Upper lobe of right lung (tissue), 1 donor: ENCODE results near the gene ITGA4. TPM values are rescaled to one million over a fixed set of nuclear protein-coding genes. Genes with fewer than 3 reads are reported as not detected.
A peak's percentile ranks its signal among the peaks of the same experiment; 100 is the strongest.

Experiments used
- ATAC-seq: fragments of 200-7000 bp; cut with Tn5 transposase; one replicate; pipeline ENCODE4 v1.9.1; 2020; ENCODE audit warnings: mild to moderate bottlenecking, moderate library complexity
- DNase-seq: peaks from one replicate; pipeline ENCODE4 v3.0.0-alpha.2; 2020
- H3K27ac ChIP-seq: fragments of 200-600 bp; one replicate; pipeline ENCODE4 v1.8.0; 2022
- H3K27me3 ChIP-seq: fragments of 200-600 bp; one replicate; pipeline ENCODE4 v1.8.0; 2022; ENCODE audit warnings: mild to moderate bottlenecking
- H3K36me3 ChIP-seq: fragments of 200-600 bp; one replicate; pipeline ENCODE4 v1.8.0; 2022
- H3K4me1 ChIP-seq: fragments of 200-600 bp; one replicate; pipeline ENCODE4 v1.8.0; 2022
- H3K4me3 ChIP-seq: fragments of 200-600 bp; one replicate; pipeline ENCODE4 v1.8.0; 2022; ENCODE audit warnings: mild to moderate bottlenecking
- H3K9me3 ChIP-seq: fragments of 200-600 bp; one replicate; pipeline ENCODE4 v1.8.0; 2022
- intact Hi-C: fragments of 100-400 bp; cut with DNase I; formaldehyde crosslinking; loops from one replicate; pipeline ENCODE4 v1.11.0; 2022
- total RNA-seq: library from RNA; stranded (reverse); fragmentation: NEBNext Ultra II Directional; extraction: Animal tissue kit (Norgen Biotek cat#: 25700); gene quantifications from one replicate; pipeline ENCODE4 v1.2.1, GENCODE V29; 2021
- TF ChIP-seq, protein P1 (sequence below): fragments of 200-600 bp; IDR thresholded peaks from one replicate; pipeline ENCODE4 v1.8.0; 2022; ENCODE audit warnings: antibody characterized with exemption
- donor health status: DM: no; HTN: yes; CAD: no; lungs with severe emphysema.

Gene ITGA4
- total RNA-seq, 1 donor from 2014 or later = 18.4 TPM

- Histone ChIP-seq H3K27ac (no peak overlapping the region), H3K36me3 (no peaks in the 10 kb centered on the region), H3K27me3 (peaks cover 13% of the 10 kb centered on the region), H3K9me3 (no peaks in the 10 kb centered on the region), H3K4me3 (peak overlapping the region; percentile 60), H3K4me1 (peaks cover 18% of the 10 kb centered on the region)
- TF ChIP-seq, protein P1, sequence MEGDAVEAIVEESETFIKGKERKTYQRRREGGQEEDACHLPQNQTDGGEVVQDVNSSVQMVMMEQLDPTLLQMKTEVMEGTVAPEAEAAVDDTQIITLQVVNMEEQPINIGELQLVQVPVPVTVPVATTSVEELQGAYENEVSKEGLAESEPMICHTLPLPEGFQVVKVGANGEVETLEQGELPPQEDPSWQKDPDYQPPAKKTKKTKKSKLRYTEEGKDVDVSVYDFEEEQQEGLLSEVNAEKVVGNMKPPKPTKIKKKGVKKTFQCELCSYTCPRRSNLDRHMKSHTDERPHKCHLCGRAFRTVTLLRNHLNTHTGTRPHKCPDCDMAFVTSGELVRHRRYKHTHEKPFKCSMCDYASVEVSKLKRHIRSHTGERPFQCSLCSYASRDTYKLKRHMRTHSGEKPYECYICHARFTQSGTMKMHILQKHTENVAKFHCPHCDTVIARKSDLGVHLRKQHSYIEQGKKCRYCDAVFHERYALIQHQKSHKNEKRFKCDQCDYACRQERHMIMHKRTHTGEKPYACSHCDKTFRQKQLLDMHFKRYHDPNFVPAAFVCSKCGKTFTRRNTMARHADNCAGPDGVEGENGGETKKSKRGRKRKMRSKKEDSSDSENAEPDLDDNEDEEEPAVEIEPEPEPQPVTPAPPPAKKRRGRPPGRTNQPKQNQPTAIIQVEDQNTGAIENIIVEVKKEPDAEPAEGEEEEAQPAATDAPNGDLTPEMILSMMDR = no peak
- intact Hi-C loops = loop anchor here (10.0 kb wide), 1 partner anchor 355 kb away; no protein-coding TSS in a partner anchor
- ATAC-seq (no peak), DNase-seq (no peak)
Observed at GRCh38 chr2:181459621-181460021, 2.4 kb downstream of the ITGA4 start.

GRCh38 chr2:181461056-181461997 is 4.1 kb downstream of the ITGA4 start:
- peak overlapping the region; percentile 6 for H3K4me3 ChIP-seq
- DNase-seq = no peak

GRCh38 chr2:181462033-181462432 is 4.8 kb downstream of the ITGA4 start:
- Histone ChIP-seq H3K27ac (no peak overlapping the region), H3K4me1 (peaks cover 18% of the 10 kb centered on the region), H3K4me3 (peak overlapping the region; percentile 6), H3K27me3 (peaks cover 6% of the 10 kb centered on the region), H3K36me3 (no peaks in the 10 kb centered on the region), H3K9me3 (no peaks in the 10 kb centered on the region)
- intact Hi-C loops = loop anchor here (10.0 kb wide), 1 partner anchor 357 kb away; no protein-coding TSS in a partner anchor
- no peak for ATAC-seq
- TF ChIP-seq, protein P1 = no peak
- DNase-seq = no peak

More at GRCh38 chr2:181461056-181461997, 4.1 kb downstream of the ITGA4 start:
- Histone ChIP-seq H3K4me1 (peaks cover 25% of the 10 kb centered on the region), H3K36me3 (no peaks in the 10 kb centered on the region), H3K27me3 (peaks cover 7% of the 10 kb centered on the region), H3K27ac (no peak overlapping the region), H3K9me3 (no peaks in the 10 kb centered on the region)
- TF ChIP-seq, protein P1 = no peak
- ATAC-seq = no peak
- intact Hi-C loops = loop anchor here (10.0 kb wide), 1 partner anchor 357 kb away; no protein-coding TSS in a partner anchor

GRCh38 chr2:181463588-181463987 is 6.4 kb downstream of the ITGA4 start:
- peaks cover 8% of the 10 kb centered on the region for H3K4me1 ChIP-seq
- intact Hi-C loops = loop anchor here (10.0 kb wide), 1 partner anchor 359 kb away; no protein-coding TSS in a partner anchor
- DNase-seq = no peak
- no peaks in the 10 kb centered on the region for H3K9me3 ChIP-seq
- H3K36me3 ChIP-seq = no peaks in the 10 kb centered on the region
- no peaks in the 10 kb centered on the region for H3K27me3 ChIP-seq
- no peak for ATAC-seq
- no peak overlapping the region for H3K4me3 ChIP-seq
- TF ChIP-seq, protein P1 = no peak
- H3K27ac ChIP-seq = no peak overlapping the region

- intact Hi-C loops = loop anchor here (10.0 kb wide), 1 partner anchor 360 kb away; no protein-coding TSS in a partner anchor
- Histone ChIP-seq H3K4me3 (no peak overlapping the region), H3K27me3 (no peaks in the 10 kb centered on the region), H3K4me1 (peaks cover 8% of the 10 kb centered on the region), H3K9me3 (no peaks in the 10 kb centered on the region), H3K27ac (no peak overlapping the region), H3K36me3 (no peaks in the 10 kb centered on the region)
- ATAC-seq (no peak), DNase-seq (no peak)
- TF ChIP-seq, protein P1 = no peak
Observed at GRCh38 chr2:181464966-181465365, 7.8 kb downstream of the ITGA4 start.
